Activated CD8-positive, alpha-beta memory T cell treated with anti-CD3 and anti-CD28 coated beads, Interleukin-2, amount 50 U/mL, for 4 hours (primary cell): Measurements from ENCODE around the gene LYSET.
"Not testable (repeated sequence)": the region's sequence is repeated elsewhere in the genome, so short reads cannot be mapped to it uniquely, and the experiment has no call there.

ENCODE experiments used
- DNase-seq: peaks from one replicate; pipeline ENCODE4 v3.0.0-alpha.2; 2020

The LYSET gene

GRCh38 chr14:93230539-93230938 is 45.4 kb downstream of the LYSET start:
- DNase-seq: no peak

GRCh38 chr14:93231129-93231979 is 46.2 kb downstream of the LYSET start:
- DNase-seq: no peak

GRCh38 chr14:93232159-93232558 is 47.0 kb downstream of the LYSET start:
- no peak for DNase-seq

- DNase-seq: not testable (repeated sequence)
Measured at GRCh38 chr14:93233078-93233477, 48.0 kb downstream of the LYSET start.

- no peak for DNase-seq
Measured at GRCh38 chr14:93234798-93235197, 49.7 kb downstream of the LYSET start.
